Neural crest cell (in vitro differentiated cells): Measurements from ENCODE around the gene ACP4. TPM values are rescaled to one million over a fixed set of nuclear protein-coding genes. Genes with fewer than 3 reads are reported as not detected.

Source experiments
- DNase-seq: peaks from one replicate; pipeline ENCODE4 v3.0.0; 2021; ENCODE audit warnings: low read depth, mixed read lengths, low spot score
- H3K27ac Mint-ChIP-seq: one replicate; pipeline ENCODE4 v1.8.0; 2021; ENCODE audit warnings: mild to moderate bottlenecking, mixed read lengths; ENCODE audit not compliant: unreplicated experiment
- H3K27me3 Mint-ChIP-seq: 2 replicates; pipeline ENCODE4 v1.8.0; 2021; ENCODE audit warnings: low read depth, mild to moderate bottlenecking, mixed read lengths
- H3K36me3 Mint-ChIP-seq: 2 replicates; pipeline ENCODE4 v1.8.0; 2021; ENCODE audit warnings: low read depth, mild to moderate bottlenecking, mixed read lengths
- H3K4me1 Mint-ChIP-seq: 2 replicates; pipeline ENCODE4 v1.8.0; 2021; ENCODE audit warnings: mixed read lengths
- H3K4me3 Mint-ChIP-seq: one replicate; pipeline ENCODE4 v1.8.0; 2021; ENCODE audit warnings: mild to moderate bottlenecking, mixed read lengths
- H3K9me3 Mint-ChIP-seq: 2 replicates; pipeline ENCODE4 v1.8.0; 2021; ENCODE audit warnings: mixed read lengths
- CTCF ChIP-seq: fragments of 200-600 bp; sonication (generic); conservative IDR thresholded peaks from 2 replicates; pipeline ENCODE4 v1.5.0; 2021; ENCODE audit warnings: antibody characterized with exemption, mild to moderate bottlenecking
- total RNA-seq: library from RNA; stranded (reverse); gene quantifications from 2 replicates; pipeline ENCODE4 v1.2.1, GENCODE V29; 2021

The ACP4 gene
- total RNA-seq, 1 donor from 2014 or later, result not detected

DNA sequence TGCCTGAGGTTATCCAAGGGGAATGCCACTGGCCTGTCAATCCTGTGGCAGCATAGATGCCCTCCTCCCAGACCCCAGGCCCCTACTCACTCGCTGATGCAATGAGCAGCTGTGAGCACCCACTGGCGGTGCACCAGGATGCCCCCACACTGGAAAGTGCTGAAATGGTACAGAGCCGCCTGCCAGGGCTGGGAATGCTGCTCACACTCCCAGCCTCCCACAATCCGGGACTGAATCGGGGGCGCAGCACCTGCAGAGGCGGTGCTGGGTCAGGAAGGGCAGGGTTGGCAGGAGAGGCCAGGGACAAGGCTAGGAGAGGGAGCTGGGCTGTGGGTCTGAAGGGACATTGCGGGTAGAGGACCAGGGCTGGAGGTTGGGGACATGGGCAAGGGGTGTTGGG, 31.4 kb downstream of the ACP4 start:
- peaks cover 3% of the 10 kb centered on the region for H3K36me3 Mint-ChIP-seq
- H3K27me3 Mint-ChIP-seq, result peaks cover 93% of the 10 kb centered on the region
- no peak overlapping the region for H3K4me3 Mint-ChIP-seq
- peaks cover 12% of the 10 kb centered on the region for H3K4me1 Mint-ChIP-seq
- no peak for DNase-seq
- no peak overlapping the region for H3K27ac Mint-ChIP-seq
- H3K9me3 Mint-ChIP-seq, result peaks cover 3% of the 10 kb centered on the region
- no peak for TF ChIP-seq CTCF

- peaks cover 3% of the 10 kb centered on the region for H3K9me3 Mint-ChIP-seq
- no peak overlapping the region for H3K4me3 Mint-ChIP-seq
- H3K36me3 Mint-ChIP-seq, result peaks cover 3% of the 10 kb centered on the region
- peaks cover 12% of the 10 kb centered on the region for H3K4me1 Mint-ChIP-seq
- H3K27me3 Mint-ChIP-seq, result peaks cover 90% of the 10 kb centered on the region
- no peak for TF ChIP-seq CTCF
- DNase-seq, result no peak
- no peak overlapping the region for H3K27ac Mint-ChIP-seq
Measured at GRCh38 chr19:50822661-50823208, 32.5 kb downstream of the ACP4 start.

GRCh38 chr19:50823389-50824042, 33.3 kb downstream of the ACP4 start, which contains the start of gene KLK1:
TSS of gene KLK1 (minus strand) at chr19:50823787. CDS start at chr19:50823748, 39 bp downstream.
- Mint-ChIP-seq H3K27ac (no peak within 1 kb of the TSS), H3K4me3 (no peak within 1 kb of the TSS), H3K9me3 (peaks cover 3% of the 10 kb centered on the region), H3K36me3 (peaks cover 3% of the 10 kb centered on the region), H3K4me1 (peaks cover 12% of the 10 kb centered on the region), H3K27me3 (peaks cover 88% of the 10 kb centered on the region)
- DNase-seq, result no peak
- TF ChIP-seq CTCF, result no peak

GRCh38 chr19:50826492-50827240, 36.5 kb downstream of the ACP4 start:
- peaks cover 3% of the 10 kb centered on the region for H3K36me3 Mint-ChIP-seq
- no peak for DNase-seq
- H3K4me1 Mint-ChIP-seq, result no peaks in the 10 kb centered on the region
- H3K27me3 Mint-ChIP-seq, result peaks cover 73% of the 10 kb centered on the region
- H3K27ac Mint-ChIP-seq, result no peak overlapping the region
- H3K9me3 Mint-ChIP-seq, result peaks cover 3% of the 10 kb centered on the region
- no peak overlapping the region for H3K4me3 Mint-ChIP-seq
- TF ChIP-seq CTCF, result no peak

GRCh38 chr19:50827476-50827875, 37.3 kb downstream of the ACP4 start:
- H3K27me3 Mint-ChIP-seq, result peaks cover 66% of the 10 kb centered on the region
- DNase-seq, result no peak
- no peak overlapping the region for H3K4me3 Mint-ChIP-seq
- no peak for TF ChIP-seq CTCF
- no peaks in the 10 kb centered on the region for H3K4me1 Mint-ChIP-seq
- H3K9me3 Mint-ChIP-seq, result peaks cover 3% of the 10 kb centered on the region
- peak overlapping the region; percentile 83 for H3K27ac Mint-ChIP-seq
- peaks cover 3% of the 10 kb centered on the region for H3K36me3 Mint-ChIP-seq
